H1 (cell line): ENCODE measurements around the gene RASL11B. TPM values are rescaled to one million over a fixed set of nuclear protein-coding genes. Genes with fewer than 3 reads are reported as not detected.

Experiments used
- CTCF ChIA-PET: fragments of 300-600 bp; sonication (Branson Sonifier 250); formaldehyde crosslinking; loops from one replicate; lab custom pipeline; 2021; ENCODE audit not compliant: partially characterized antibody; lab: Charles Lee
- POLR2A ChIA-PET: fragments of 300-600 bp; sonication (Branson Sonifier 250); formaldehyde crosslinking; loops from one replicate; lab custom pipeline; 2021; ENCODE audit warnings: inconsistent platforms; ENCODE audit not compliant: partially characterized antibody; lab: Charles Lee
- DNase-seq, 2 experiments: peaks; one replicate each; pipeline versions ENCODE4 v3.0.0 to v3.0.0-alpha.2; 2010 to 2022; ENCODE audit warnings: low spot score in 2 of 2, low read depth in 1 of 2, mixed read lengths in 1 of 2
- FAIRE-seq: peaks from 2 replicates; lab custom pipeline; 2011; peaks lifted over from hg19 to GRCh38; lab: Jason Lieb, UNC
- H2AFZ ChIP-seq: 2 replicates; pipeline ENCODE4 v1.8.1; 2012; ENCODE audit warnings: low read length, inconsistent platforms
- H2AK5ac ChIP-seq: 2 replicates; pipeline ENCODE4 v1.6.1; 2013; ENCODE audit warnings: low read depth, low read length
- H2BK120ac ChIP-seq: replicated peaks from 2 replicates; pipeline ENCODE3; 2013; ENCODE audit warnings: low read depth, low read length, inconsistent platforms
- H2BK12ac ChIP-seq: 2 replicates; pipeline ENCODE4 v1.6.1; 2013; ENCODE audit warnings: low read depth, low read length
- H2BK15ac ChIP-seq: 2 replicates; pipeline ENCODE4 v1.6.1; 2013; ENCODE audit warnings: low read length
- H2BK20ac ChIP-seq: 2 replicates; pipeline ENCODE4 v1.6.1; 2013; ENCODE audit warnings: low read length
- H2BK5ac ChIP-seq: 2 replicates; pipeline ENCODE4 v1.6.1; 2013; ENCODE audit warnings: low read depth, low read length
- H3K14ac ChIP-seq: 2 replicates; pipeline ENCODE4 v1.6.1; 2013; ENCODE audit warnings: inconsistent platforms; ENCODE audit not compliant: insufficient read length
- H3K18ac ChIP-seq: 2 replicates; pipeline ENCODE4 v1.6.1; 2013; ENCODE audit warnings: low read length; ENCODE audit errors: extremely low read depth
- H3K23ac ChIP-seq: 2 replicates; pipeline ENCODE4 v1.6.1; 2013; ENCODE audit warnings: inconsistent platforms; ENCODE audit not compliant: insufficient read length
- H3K23me2 ChIP-seq: 2 replicates; pipeline ENCODE4 v1.6.1; 2013; ENCODE audit warnings: low read depth, low read length
- H3K27ac ChIP-seq: 2 replicates; pipeline ENCODE4 v1.6.1; 2011; ENCODE audit warnings: low read depth, low read length, inconsistent platforms
- H3K27me3 ChIP-seq, 4 experiments: replicated peaks in 1 of 4; 1 replicate in 1 of 4; 2 replicates in 3 of 4; pipeline versions ENCODE4 v1.6.1 to v1.8.1; 2011 to 2013; ENCODE audit warnings: low read length in 3 of 4, mild to moderate bottlenecking in 3 of 4, inconsistent platforms in 2 of 4, mixed read lengths in 2 of 4, moderate library complexity in 1 of 4; ENCODE audit not compliant: control insufficient read depth in 3 of 4, insufficient read depth in 3 of 4; ENCODE audit errors: extremely low read depth in 1 of 4
- H3K36me3 ChIP-seq, 4 experiments: 2 replicates each; pipeline versions ENCODE4 v1.6.1 to v1.8.1; 2011 to 2013; ENCODE audit warnings: mild to moderate bottlenecking in 4 of 4, low read length in 3 of 4, moderate library complexity in 2 of 4, control low read depth in 1 of 4, inconsistent platforms in 1 of 4; ENCODE audit not compliant: insufficient read depth in 4 of 4, control insufficient read depth in 2 of 4
- H3K4ac ChIP-seq: replicated peaks from 2 replicates; pipeline ENCODE3; 2013; ENCODE audit warnings: low read length, low read depth, mixed read lengths, inconsistent platforms; ENCODE audit not compliant: insufficient read length
- H3K4me1 ChIP-seq, 4 experiments: replicated peaks in 1 of 4; 1 replicate in 1 of 4; 2 replicates in 3 of 4; pipeline versions ENCODE4 v1.6.1 to v1.8.1; 2011 to 2013; ENCODE audit warnings: low read length in 3 of 4, inconsistent platforms in 2 of 4, mixed read lengths in 1 of 4; ENCODE audit not compliant: insufficient read depth in 4 of 4, control insufficient read depth in 3 of 4
- H3K4me2 ChIP-seq, 2 experiments: 2 replicates each; pipeline versions ENCODE4 v1.6.1 to v1.8.1; 2011 to 2013; ENCODE audit warnings: low read depth in 2 of 2, low read length in 2 of 2, control low read depth in 1 of 2, inconsistent platforms in 1 of 2, mild to moderate bottlenecking in 1 of 2; ENCODE audit not compliant: insufficient read depth in 1 of 2
- H3K4me3 ChIP-seq, 4 experiments: fragments of 200-600, 300-600 bp in 1 of 4; sonication (generic), shearing (Covaris generic), sonication (Bioruptor Twin) in 1 of 4; 2 replicates each; pipeline versions ENCODE4 v1.5.1 to v1.8.1; 2011 to 2016; ENCODE audit warnings: low read length in 4 of 4, low read depth in 3 of 4, control low read depth in 2 of 4, inconsistent platforms in 2 of 4, mild to moderate bottlenecking in 2 of 4, mixed read lengths in 1 of 4, moderate library complexity in 1 of 4; ENCODE audit not compliant: insufficient read depth in 2 of 4; ENCODE audit errors: extremely low read depth in 1 of 4
- H3K56ac ChIP-seq: replicated peaks from 2 replicates; pipeline ENCODE3; 2013; ENCODE audit warnings: low read depth, mild to moderate bottlenecking, mixed read lengths, low read length, inconsistent platforms; ENCODE audit not compliant: insufficient read length
- H3K79me1 ChIP-seq: 2 replicates; pipeline ENCODE4 v1.6.1; 2013; ENCODE audit warnings: low read depth, low read length, control low read depth
- H3K79me2 ChIP-seq, 2 experiments: 2 replicates each; pipeline versions ENCODE4 v1.6.1 to v1.8.1; 2012 to 2013; ENCODE audit warnings: low read length in 2 of 2, mild to moderate bottlenecking in 2 of 2, inconsistent platforms in 1 of 2; ENCODE audit not compliant: insufficient read depth in 2 of 2, control insufficient read depth in 1 of 2
- H3K9ac ChIP-seq, 4 experiments: replicated peaks in 1 of 4; 1 replicate in 1 of 4; 2 replicates in 3 of 4; pipeline versions ENCODE4 v1.6.1 to v1.8.1; 2011 to 2013; ENCODE audit warnings: low read depth in 3 of 4, low read length in 3 of 4, control low read depth in 2 of 4, mild to moderate bottlenecking in 2 of 4, moderate library complexity in 2 of 4, inconsistent platforms in 1 of 4; ENCODE audit errors: extremely low read depth in 1 of 4
- H3K9me3 ChIP-seq, 2 experiments: 2 replicates each; pipeline versions ENCODE4 v1.6.1 to v1.8.1; 2012 to 2013; ENCODE audit warnings: mild to moderate bottlenecking in 2 of 2, moderate library complexity in 2 of 2, control low read depth in 1 of 2, inconsistent platforms in 1 of 2, low read depth in 1 of 2, low read length in 1 of 2, mixed read lengths in 1 of 2; ENCODE audit not compliant: insufficient read depth in 2 of 2
- H4K20me1 ChIP-seq, 2 experiments: replicated peaks in 1 of 2; 2 replicates each; pipeline versions ENCODE3 to v1.8.1; 2011 to 2013; ENCODE audit warnings: inconsistent platforms in 2 of 2, low read length in 2 of 2, mild to moderate bottlenecking in 1 of 2; ENCODE audit not compliant: insufficient read depth in 2 of 2, control insufficient read depth in 1 of 2
- H4K5ac ChIP-seq: 2 replicates; pipeline ENCODE4 v1.6.1; 2013; ENCODE audit warnings: low read length, low read depth, mixed read lengths, inconsistent platforms; ENCODE audit not compliant: insufficient read length
- H4K8ac ChIP-seq: 2 replicates; pipeline ENCODE4 v1.8.0; 2013; ENCODE audit warnings: mild to moderate bottlenecking, moderate library complexity, low read length, inconsistent platforms; ENCODE audit not compliant: insufficient read depth; ENCODE audit errors: extremely low read depth
- H4K91ac ChIP-seq: replicated peaks from 2 replicates; pipeline ENCODE3; 2013; ENCODE audit warnings: low read length, mixed read lengths, inconsistent platforms; ENCODE audit not compliant: insufficient read length
- CBX8 ChIP-seq: fragments of 300-800, 300-1000 bp; sonication (generic); IDR thresholded peaks from 2 replicates; pipeline ENCODE4 v1.7.1; 2016; ENCODE audit warnings: low read depth, low read length, borderline replicate concordance
- YY1 ChIP-seq: IDR thresholded peaks from 2 replicates; pipeline ENCODE4 v1.6.1; 2011; ENCODE audit warnings: low read depth, mild to moderate bottlenecking, low read length
- WGBS, 2 experiments: shearing (Covaris generic) in 1 of 2; methylation state at CpG; one replicate each; pipeline versions ENCODE4 v1.1.6 to v1.1.7; 2013 to 2015; ENCODE audit warnings: low lambda C conversion rate in 2 of 2, mixed read lengths in 2 of 2, inconsistent platforms in 1 of 2, low coverage in 1 of 2, missing lambda C conversion rate in 1 of 2; ENCODE audit not compliant: insufficient replicate concordance in 2 of 2, insufficient coverage in 1 of 2, insufficient read length in 1 of 2; ENCODE audit errors: extremely low coverage in 1 of 2, missing lambda C conversion rate in 1 of 2; 5-methylcytosine and 5-hydroxymethylcytosine counted together
- polyA plus RNA-seq, 7 experiments: library from polyadenylated mRNA; depleted of rRNA in 3 of 7; stranded (reverse) in 5 of 7; unstranded in 2 of 7; fragments of >200 nt in 5 of 7; fragments of 200-250 nt in 2 of 7; gene quantifications; 1 replicate in 5 of 7; 2 replicates in 1 of 7; 4 replicates in 1 of 7; pipeline versions ENCODE4 v1.2.1 to v1.2.3, GENCODE V29; 2011 to 2013; ENCODE audit warnings: missing spikeins in 2 of 7, mixed read lengths in 2 of 7
- total RNA-seq: library from RNA; stranded (reverse); fragmentation: NEBNext Ultra II Directional; extraction: Animal tissue kit (Norgen Biotek cat#: 25700); gene quantifications from 2 replicates; pipeline ENCODE4 v1.2.1, GENCODE V29; 2021

The RASL11B gene
- total and polyA plus RNA-seq, 2 of the 8 experiments (the other 6 are each of a cell fraction or from before 2014, with no cell fraction given): 49.8 to 75.5 TPM

DNA sequence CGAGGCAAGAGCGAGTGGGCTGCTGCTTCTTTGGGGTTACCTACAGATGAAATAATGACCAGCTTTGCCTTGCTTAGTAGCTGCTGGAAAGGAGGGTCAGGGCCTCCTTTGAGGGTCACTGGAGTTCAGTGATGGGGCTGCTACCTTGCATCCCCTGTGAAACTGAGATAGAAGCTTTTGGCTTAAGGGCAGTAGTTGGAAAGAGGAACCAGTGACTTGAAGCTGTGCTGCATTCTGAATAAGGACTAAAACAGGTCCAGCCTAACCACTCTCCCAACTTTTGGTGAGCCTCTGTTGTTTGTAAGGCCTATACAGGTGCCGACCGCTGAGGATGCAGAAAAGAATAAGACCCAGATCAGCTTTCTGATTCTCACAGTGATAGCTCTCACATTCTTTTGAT is 41.2 kb downstream of the RASL11B start:
- no peak overlapping the region for H3K4ac ChIP-seq
- no peaks in the 10 kb centered on the region for H3K23me2 ChIP-seq
- 94% methylated on average over 4 of the region's 4 CpGs; no CpG with 5 or more reads in 1 of the 2 experiments for WGBS, 2 experiments
- H3K56ac ChIP-seq: no peak overlapping the region
- no peak overlapping the region for H2AK5ac ChIP-seq
- no peaks in the 10 kb centered on the region for H3K79me1 ChIP-seq
- TF ChIP-seq CBX8: no peak
- no peak for TF ChIP-seq YY1
- TF ChIP-seq, all 59 proteins: peak for 0
- H3K27me3 ChIP-seq: no peaks in the 10 kb centered on the region
- DNase-seq: no peak
- no peak overlapping the region for H3K4me3 ChIP-seq
- no peak overlapping the region for H3K27ac ChIP-seq
- ChIA-PET CTCF (interaction anchor here (0.6 to 1.7 kb wide), 5 partner anchors 8 to 58 kb away, joined by 3 to 4 read pairs (median 3); no protein-coding TSS in a partner anchor), POLR2A (interaction anchor here (1.4 to 3.1 kb wide), 3 partner anchors 38 to 181 kb away, joined by 4 to 10 read pairs (median 4); no protein-coding TSS in a partner anchor)
- H2BK20ac ChIP-seq: no peak overlapping the region
- no peaks in the 10 kb centered on the region for H4K20me1 ChIP-seq
- H3K79me2 ChIP-seq: no peaks in the 10 kb centered on the region
- no peak overlapping the region for H2BK120ac ChIP-seq
- H3K4me1 ChIP-seq: no peaks in the 10 kb centered on the region
- H3K9ac ChIP-seq: no peak overlapping the region
- no peak overlapping the region for H4K8ac ChIP-seq
- no peak overlapping the region for H3K4me2 ChIP-seq
- H3K14ac ChIP-seq: no peak overlapping the region
- H3K36me3 ChIP-seq: peaks cover 0 to 9% (median 0%) of the 10 kb centered on the region in 4 experiments; a peak in 1 of 8 replicates
- 0 out of 2 replicates have a peak overlapping the region, but pooled peaks have one; percentile 12 for H3K18ac ChIP-seq
- no peak for FAIRE-seq
- H3K23ac ChIP-seq: no peak overlapping the region
- H2BK15ac ChIP-seq: no peak overlapping the region
- H4K5ac ChIP-seq: no peak overlapping the region
- no peak overlapping the region for H4K91ac ChIP-seq
- H2BK12ac ChIP-seq: no peak overlapping the region
- no peak overlapping the region for H2AFZ ChIP-seq
- peaks cover 16 to 19% of the 10 kb centered on the region in 2 experiments; a peak in 3 of 4 replicates for H3K9me3 ChIP-seq
- no peak overlapping the region for H2BK5ac ChIP-seq
